HCT116 (cell line): Measurements from ENCODE around the gene CRADD. TPM values are rescaled to one million over a fixed set of nuclear protein-coding genes. Genes with fewer than 3 reads are reported as not detected.

Experiments
- ATAC-seq: fragments of 200-7000 bp; cut with Tn5 transposase; 2 replicates; pipeline ENCODE4 v1.9.1; 2020; ENCODE audit warnings: mild to moderate bottlenecking, moderate library complexity
- BruUV-seq: library from RNA; stranded (reverse); fragments of 400-500 nt; replicated peaks from 2 replicates; lab custom pipeline; 2021; lab: Mats Ljungman, UMichigan
- CTCF ChIA-PET: fragments of 300-600 bp; sonication (Branson Sonifier 250); formaldehyde crosslinking; loops from one replicate; lab custom pipeline; 2021; ENCODE audit warnings: antibody characterized with exemption; lab: Charles Lee
- POLR2A ChIA-PET: fragments of 300-600, 350-600 bp; sonication (Branson Sonifier 250); formaldehyde crosslinking; loops from one replicate; lab custom pipeline; 2021; ENCODE audit warnings: antibody characterized with exemption; lab: Charles Lee
- RAD21 ChIA-PET, 2 experiments: fragments of 300-600 bp; sonication (Branson Sonifier 250); formaldehyde crosslinking; loops; one replicate each; lab custom pipeline; 2023; ENCODE audit warnings: low total read pairs in 2 of 2; ENCODE audit not compliant: uncharacterized antibody in 2 of 2, unreplicated experiment in 2 of 2, low non-redundant PET in 1 of 2; lab: Charles Lee
- DNase-seq: peaks from one replicate; pipeline ENCODE4 v3.0.0-alpha.2; 2010; ENCODE audit warnings: low read depth, low spot score
- H2AFZ ChIP-seq: fragments of 200-600 bp; shearing (Covaris generic), sonication (generic); 2 replicates; pipeline ENCODE4 v1.6.1; 2017; ENCODE audit warnings: low read depth, mixed run types, mixed read lengths, antibody characterized with exemption, low read length; ENCODE audit not compliant: poor library complexity, severe bottlenecking
- H3K27ac ChIP-seq: 2 replicates; pipeline ENCODE4 v1.5.1; 2012; ENCODE audit warnings: low read depth, low read length
- H3K27me3 ChIP-seq: fragments of 200-600 bp; sonication (generic); 2 replicates; pipeline ENCODE4 v1.6.1; 2016; ENCODE audit warnings: mixed run types, low read length, mixed read lengths; ENCODE audit not compliant: insufficient read depth
- H3K36me3 ChIP-seq, 2 experiments: fragments of 200-500 bp in 1 of 2; fragments of 200-600 bp in 1 of 2; sonication (Bioruptor generic) in 1 of 2; sonication (generic) in 1 of 2; 2 replicates each; pipeline versions ENCODE4 v1.5.1 to v1.6.1; 2014 to 2016; ENCODE audit warnings: low read length in 2 of 2, inconsistent platforms in 1 of 2, mixed read lengths in 1 of 2, mixed run types in 1 of 2; ENCODE audit not compliant: insufficient read depth in 2 of 2, control insufficient read depth in 1 of 2
- H3K4me1 ChIP-seq, 2 experiments: fragments of 200-600 bp in 1 of 2; sonication (generic) in 1 of 2; 2 replicates each; pipeline versions ENCODE4 v1.5.1 to v1.6.1; 2012 to 2017; ENCODE audit warnings: low read length in 2 of 2, inconsistent platforms in 1 of 2, mild to moderate bottlenecking in 1 of 2, mixed read lengths in 1 of 2, mixed run types in 1 of 2, moderate library complexity in 1 of 2; ENCODE audit not compliant: insufficient read depth in 2 of 2, control insufficient read depth in 1 of 2
- H3K4me2 ChIP-seq: fragments of 200-600 bp; sonication (generic); 2 replicates; pipeline ENCODE4 v1.6.1; 2017; ENCODE audit warnings: mixed run types, low read length, mixed read lengths
- H3K4me3 ChIP-seq, 2 experiments: fragments of 200-600 bp in 1 of 2; sonication (generic) in 1 of 2; replicated peaks in 1 of 2; 2 replicates each; pipeline ENCODE4 v1.5.1; 2011 to 2016; ENCODE audit warnings: low read length in 2 of 2, control low read depth in 1 of 2, low read depth in 1 of 2, mild to moderate bottlenecking in 1 of 2, mixed read lengths in 1 of 2, mixed run types in 1 of 2
- H3K79me2 ChIP-seq: fragments of 200-600 bp; sonication (generic); 2 replicates; pipeline ENCODE4 v1.6.1; 2017; ENCODE audit warnings: mild to moderate bottlenecking, mixed run types, low read length, moderate library complexity, mixed read lengths; ENCODE audit not compliant: insufficient read depth
- H3K9ac ChIP-seq: fragments of 200-600 bp; sonication (generic); 2 replicates; pipeline ENCODE4 v1.6.1; 2016; ENCODE audit warnings: low read length, mixed read lengths
- H3K9me2 ChIP-seq: fragments of 200-600 bp; sonication (generic), shearing (Covaris generic); 2 replicates; pipeline ENCODE4 v1.6.1; 2017; ENCODE audit warnings: mixed run types, mild to moderate bottlenecking, moderate library complexity; ENCODE audit not compliant: insufficient read depth
- H3K9me3 ChIP-seq, 2 experiments: fragments of 200-500 bp in 1 of 2; fragments of 200-600 bp in 1 of 2; sonication (Bioruptor generic) in 1 of 2; sonication (generic) in 1 of 2; 2 replicates each; pipeline ENCODE4 v1.6.1; 2014 to 2017; ENCODE audit warnings: low read length in 2 of 2, mixed read lengths in 2 of 2, inconsistent platforms in 1 of 2, low read depth in 1 of 2, mild to moderate bottlenecking in 1 of 2, mixed run types in 1 of 2, moderate library complexity in 1 of 2; ENCODE audit not compliant: control insufficient read depth in 1 of 2, insufficient read depth in 1 of 2
- H4K20me1 ChIP-seq: fragments of 200-600 bp; sonication (generic), shearing (Covaris generic); 2 replicates; pipeline ENCODE4 v1.6.1; 2017; ENCODE audit warnings: mixed run types, mild to moderate bottlenecking, moderate library complexity; ENCODE audit not compliant: insufficient read depth
- ATF3 ChIP-seq: IDR thresholded peaks from 2 replicates; pipeline ENCODE4 v1.6.1; 2012
- CEBPB ChIP-seq: IDR thresholded peaks from 2 replicates; pipeline ENCODE4 v1.6.1; 2012; ENCODE audit warnings: low read depth
- EZH2 ChIP-seq: fragments of 200-600 bp; sonication (generic); IDR thresholded peaks from 2 replicates; pipeline ENCODE4 v1.6.1; 2017; ENCODE audit warnings: antibody characterized with exemption, mixed run types
- EZH2phosphoT487 ChIP-seq: fragments of 200-600 bp; IDR thresholded peaks from 2 replicates; pipeline ENCODE4 v1.6.1; 2018; ENCODE audit warnings: antibody characterized with exemption, borderline replicate concordance
- JUND ChIP-seq: IDR thresholded peaks from 2 replicates; pipeline ENCODE4 v1.6.1; 2012
- REST ChIP-seq: IDR thresholded peaks from 2 replicates; pipeline ENCODE4 v1.6.1; 2012; ENCODE audit warnings: low read depth
- SRF ChIP-seq: IDR thresholded peaks from 2 replicates; pipeline ENCODE4 v1.6.1; 2012; ENCODE audit warnings: low read depth
- TCF7L2 ChIP-seq: IDR thresholded peaks from 2 replicates; pipeline ENCODE4 v1.7.0; 2011; ENCODE audit warnings: borderline replicate concordance, inconsistent platforms; ENCODE audit not compliant: insufficient read depth, insufficient read length; ENCODE audit errors: extremely low read depth
- intact Hi-C: fragments of 100-400 bp; cut with micrococcal nuclease; formaldehyde crosslinking; loops from 2 replicates; pipeline ENCODE4 v1.10.0; 2022
- total RNA-seq: library from RNA; stranded (reverse); gene quantifications from one replicate; pipeline ENCODE4 v1.2.1, GENCODE V29; 2021; ENCODE audit not compliant: unreplicated experiment

Gene CRADD
- total RNA-seq, 1 experiment from 2014 or later, result 12.2 TPM

- no peaks in the 10 kb centered on the region for H3K79me2 ChIP-seq
- no peaks in the 10 kb centered on the region for H4K20me1 ChIP-seq
- no TSS peak for BruUV-seq
- H2AFZ ChIP-seq, result no peak overlapping the region
- no peak overlapping the region for H3K4me2 ChIP-seq
- TF ChIP-seq TCF7L2 (no peak), SRF (peak; percentile 12; the same call in 1 of the 2 replicates), CEBPB (no peak), ATF3 (no peak)
- no peak overlapping the region for H3K9ac ChIP-seq
- H3K4me3 ChIP-seq, result no peak overlapping the region
- intact Hi-C loops, result no loop called here
- no peaks in the 10 kb centered on the region for H3K9me3 ChIP-seq
- DNase-seq (no peak), ATAC-seq (no peak)
- RAD21 ChIA-PET, result no interaction called here
- CTCF ChIA-PET, result no interaction called here
- no peaks in the 10 kb centered on the region for H3K36me3 ChIP-seq
- H3K27ac ChIP-seq, result no peak overlapping the region
- H3K4me1 ChIP-seq, result no peaks in the 10 kb centered on the region; a peak in 1 of 4 replicates
- H3K9me2 ChIP-seq, result no peaks in the 10 kb centered on the region
- POLR2A ChIA-PET, result no interaction called here
- H3K27me3 ChIP-seq, result no peaks in the 10 kb centered on the region
Measured at GRCh38 chr12:93819050-93819491, 141.9 kb downstream of the CRADD start.

GRCh38 chr12:93823616-93824391 is 146.6 kb downstream of the CRADD start:
- H3K36me3 ChIP-seq, result no peaks in the 10 kb centered on the region
- ChIA-PET CTCF (no interaction called here), RAD21 (no interaction called here), POLR2A (interaction anchor here (1.5 kb wide), 1 partner anchor 13 kb away, joined by 4 read pairs; no protein-coding TSS in a partner anchor)
- no TSS peak for BruUV-seq
- ATAC-seq (no peak), DNase-seq (no peak)
- H3K4me2 ChIP-seq, result no peak overlapping the region
- H3K9me2 ChIP-seq, result no peaks in the 10 kb centered on the region
- intact Hi-C loops, result no loop called here
- H3K9ac ChIP-seq, result no peak overlapping the region
- no peak overlapping the region for H3K4me3 ChIP-seq
- no peaks in the 10 kb centered on the region for H3K79me2 ChIP-seq
- no peaks in the 10 kb centered on the region for H3K9me3 ChIP-seq
- no peaks in the 10 kb centered on the region; a peak in 1 of 4 replicates for H3K4me1 ChIP-seq
- no peaks in the 10 kb centered on the region for H3K27me3 ChIP-seq
- H4K20me1 ChIP-seq, result no peaks in the 10 kb centered on the region
- TF ChIP-seq EZH2phosphoT487 (no peak), REST (no peak), EZH2 (no peak), JUND (no peak)
- TF ChIP-seq, all 23 proteins: peak for 0
- Histone ChIP-seq H2AFZ (no peak overlapping the region), H3K27ac (no peak overlapping the region)
